Urinary bladder (tissue), 4 donors: ENCODE data around the gene SYT2. TPM values are rescaled to one million over a fixed set of nuclear protein-coding genes. Genes with fewer than 3 reads are reported as not detected.
A peak's percentile ranks its signal among the peaks of the same experiment; 100 is the strongest.

Experiments
- DNase-seq: peaks from one replicate; pipeline ENCODE4 v3.0.0-alpha.2; 2015; ENCODE audit errors: extremely low spot score
- H3K27ac ChIP-seq: one replicate; pipeline ENCODE4 v1.5.1; 2013; ENCODE audit warnings: low read depth, mild to moderate bottlenecking, moderate library complexity
- H3K36me3 ChIP-seq: one replicate; pipeline ENCODE4 v1.6.1; 2013; ENCODE audit warnings: mild to moderate bottlenecking, moderate library complexity; ENCODE audit not compliant: insufficient read depth
- H3K4me1 ChIP-seq: one replicate; pipeline ENCODE4 v1.6.1; 2013; ENCODE audit warnings: mild to moderate bottlenecking, moderate library complexity; ENCODE audit not compliant: insufficient read depth
- H3K4me3 ChIP-seq: one replicate; pipeline ENCODE4 v1.5.1; 2013; ENCODE audit warnings: low read depth, low read length
- WGBS: extraction: QIAGEN DNeasy Blood & Tissue Kit; methylation state at CpG from one replicate; pipeline ENCODE4 v1.1.7; 2013; 5-methylcytosine and 5-hydroxymethylcytosine counted together
- polyA plus RNA-seq: library from polyadenylated mRNA; stranded (reverse); fragments of 200-250 nt; gene quantifications from one replicate; pipeline ENCODE4 v1.2.3, GENCODE V29; 2013
- total RNA-seq: library from RNA; depleted of rRNA; stranded (reverse); fragments of >200 nt; gene quantifications from one replicate; pipeline ENCODE4 v1.2.3, GENCODE V29; 2014
- donor health status: healthy with polysubstance abuse.
- donor health status: healthy.

Gene SYT2
- total and polyA plus RNA-seq, 2 donors = 0.01 to 0.21 TPM

GRCh38 chr1:202577381-202577780 lies 132.9 kb downstream of the SYT2 start:
- Histone ChIP-seq H3K36me3 (no peaks in the 10 kb centered on the region), H3K4me3 (no peak overlapping the region), H3K4me1 (no peaks in the 10 kb centered on the region), H3K27ac (peak overlapping the region; percentile 38)
- WGBS = 11% methylated on average over 2 of the region's 2 CpGs
- no peak for DNase-seq

- Histone ChIP-seq H3K4me3 (no peak overlapping the region), H3K27ac (peak overlapping the region; percentile 26), H3K4me1 (no peaks in the 10 kb centered on the region), H3K36me3 (no peaks in the 10 kb centered on the region)
- DNase-seq = no peak
- WGBS = 45% methylated on average over 1 of the region's 1 CpG
These were observed 133.4 kb downstream of the SYT2 start for GRCh38 chr1:202576816-202577215.

- H3K36me3 ChIP-seq = no peaks in the 10 kb centered on the region
- H3K4me3 ChIP-seq = no peak overlapping the region
- no peak for DNase-seq
- 39% methylated on average over 2 of the region's 2 CpGs for WGBS
- H3K27ac ChIP-seq = peak overlapping the region; percentile 18
- no peaks in the 10 kb centered on the region for H3K4me1 ChIP-seq
These were observed 134.2 kb downstream of the SYT2 start for GRCh38 chr1:202575918-202576653.

- WGBS = 77% methylated on average over 1 of the region's 1 CpG
- Histone ChIP-seq H3K27ac (no peak overlapping the region), H3K36me3 (peaks cover 4% of the 10 kb centered on the region), H3K4me1 (no peaks in the 10 kb centered on the region), H3K4me3 (no peak overlapping the region)
- no peak for DNase-seq
These were observed 137.4 kb downstream of the SYT2 start for GRCh38 chr1:202572867-202573266.

GRCh38 chr1:202571719-202572339 lies 138.4 kb downstream of the SYT2 start:
- Histone ChIP-seq H3K36me3 (peaks cover 4% of the 10 kb centered on the region), H3K27ac (no peak overlapping the region), H3K4me1 (no peaks in the 10 kb centered on the region), H3K4me3 (no peak overlapping the region)
- WGBS = 57% methylated on average over 3 of the region's 3 CpGs
- DNase-seq = no peak

GRCh38 chr1:202569393-202570322 lies 140.6 kb downstream of the SYT2 start:
- H3K4me1 ChIP-seq = peaks cover 2% of the 10 kb centered on the region
- H3K4me3 ChIP-seq = no peak overlapping the region
- H3K27ac ChIP-seq = peak overlapping the region; percentile 52
- H3K36me3 ChIP-seq = peaks cover 4% of the 10 kb centered on the region
- DNase-seq = no peak

GRCh38 chr1:202568826-202569225 lies 141.4 kb downstream of the SYT2 start:
- DNase-seq = no peak
- 56% methylated on average over 4 of the region's 4 CpGs for WGBS
- no peak overlapping the region for H3K4me3 ChIP-seq
- H3K27ac ChIP-seq = peak overlapping the region; percentile 52
- peaks cover 2% of the 10 kb centered on the region for H3K4me1 ChIP-seq
- peaks cover 8% of the 10 kb centered on the region for H3K36me3 ChIP-seq

GRCh38 chr1:202568410-202568809 lies 141.8 kb downstream of the SYT2 start:
- no peak for DNase-seq
- H3K4me3 ChIP-seq = no peak overlapping the region
- peaks cover 8% of the 10 kb centered on the region for H3K36me3 ChIP-seq
- 26% methylated on average over 2 of the region's 2 CpGs for WGBS
- H3K27ac ChIP-seq = no peak overlapping the region
- H3K4me1 ChIP-seq = peaks cover 2% of the 10 kb centered on the region

GRCh38 chr1:202567738-202568137 lies 142.5 kb downstream of the SYT2 start:
- H3K4me3 ChIP-seq = no peak overlapping the region

GRCh38 chr1:202565890-202566602 lies 144.2 kb downstream of the SYT2 start:
- Histone ChIP-seq H3K4me1 (peaks cover 2% of the 10 kb centered on the region), H3K36me3 (peaks cover 8% of the 10 kb centered on the region), H3K4me3 (no peak overlapping the region), H3K27ac (no peak overlapping the region)
- WGBS = 55% methylated on average over 2 of the region's 2 CpGs
- no peak for DNase-seq

More at GRCh38 chr1:202567738-202568137, 142.5 kb downstream of the SYT2 start:
- peaks cover 8% of the 10 kb centered on the region for H3K36me3 ChIP-seq
- WGBS = 50% methylated on average over 4 of the region's 4 CpGs
- H3K27ac ChIP-seq = no peak overlapping the region
- peaks cover 2% of the 10 kb centered on the region for H3K4me1 ChIP-seq
- no peak for DNase-seq

GRCh38 chr1:202564958-202565495 lies 145.2 kb downstream of the SYT2 start:
- Histone ChIP-seq H3K36me3 (peaks cover 8% of the 10 kb centered on the region), H3K27ac (peak overlapping the region; percentile 50), H3K4me3 (no peak overlapping the region), H3K4me1 (peaks cover 2% of the 10 kb centered on the region)
- 57% methylated on average over 2 of the region's 2 CpGs for WGBS
- no peak for DNase-seq

- no peak overlapping the region for H3K27ac ChIP-seq
- peaks cover 2% of the 10 kb centered on the region for H3K4me1 ChIP-seq
- peaks cover 4% of the 10 kb centered on the region for H3K36me3 ChIP-seq
- no peak overlapping the region for H3K4me3 ChIP-seq
- WGBS = 70% methylated on average over 1 of the region's 1 CpG
- no peak for DNase-seq
These were observed 146.4 kb downstream of the SYT2 start for GRCh38 chr1:202563818-202564217.
